RWPE1 (cell line): ENCODE data around the gene SPTBN1.

ENCODE experiments used
- CTCF ChIA-PET: fragments of 350-600 bp; sonication (Branson Sonifier 250); formaldehyde crosslinking; extraction: SDS; loops from one replicate; lab custom pipeline; 2021; lab: Yijun Ruan, JAX
- POLR2A ChIA-PET: fragments of 400-600 bp; formaldehyde crosslinking; extraction: SDS; loops from one replicate; lab custom pipeline; 2020; ENCODE audit warnings: antibody characterized with exemption; ENCODE audit not compliant: low non-redundant PET; lab: Yijun Ruan, JAX
- DNase-seq: peaks from one replicate; pipeline ENCODE4 v3.0.0; 2012; ENCODE audit warnings: low spot score
- H3K27ac ChIP-seq: fragments of 450-650 bp; 2 replicates; pipeline ENCODE4 v1.5.1; 2017
- CTCF ChIP-seq: fragments of 450-650 bp; conservative IDR thresholded peaks from 2 replicates; pipeline ENCODE4 v1.5.1; 2017; ENCODE audit warnings: low read depth, mild to moderate bottlenecking

The SPTBN1 gene

GRCh38 chr2:54432251-54433015, 23.7 kb upstream of the SPTBN1 start:
- POLR2A ChIA-PET = no interaction called here
- DNase-seq = no peak

GRCh38 chr2:54434229-54434628, 21.9 kb upstream of the SPTBN1 start:
- no peak for TF ChIP-seq CTCF
- POLR2A ChIA-PET = no interaction called here
- DNase-seq = no peak
- CTCF ChIA-PET = interaction anchor here (0.6 to 1.6 kb wide), 4 partner anchors 22 to 1491 kb away, joined by 3 to 4 read pairs (median 4); no protein-coding TSS in a partner anchor
- H3K27ac ChIP-seq = no peak overlapping the region

More at GRCh38 chr2:54432251-54433015, 23.7 kb upstream of the SPTBN1 start:
- no peak overlapping the region for H3K27ac ChIP-seq
- CTCF ChIA-PET = no interaction called here
- TF ChIP-seq CTCF = no peak

- TF ChIP-seq CTCF = no peak
- no peak overlapping the region for H3K27ac ChIP-seq
- DNase-seq = no peak
- CTCF ChIA-PET = interaction anchor here (0.6 to 1.6 kb wide), 3 partner anchors 23 to 1492 kb away, joined by 3 to 4 read pairs (median 4); no protein-coding TSS in a partner anchor
- POLR2A ChIA-PET = no interaction called here
These were observed 21.4 kb upstream of the SPTBN1 start for GRCh38 chr2:54434711-54435110.

- no peak for TF ChIP-seq CTCF
- ChIA-PET CTCF (interaction anchor here (1.6 kb wide), 1 partner anchor 24 kb away, joined by 4 read pairs; no protein-coding TSS in a partner anchor), POLR2A (no interaction called here)
- DNase-seq = no peak
- H3K27ac ChIP-seq = no peak overlapping the region
These were observed 20.6 kb upstream of the SPTBN1 start for GRCh38 chr2:54435325-54436226.

GRCh38 chr2:54437588-54437987, 18.5 kb upstream of the SPTBN1 start:
- CTCF ChIA-PET = no interaction called here

More at GRCh38 chr2:54437588-54437987, 18.5 kb upstream of the SPTBN1 start:
- TF ChIP-seq CTCF = no peak
- POLR2A ChIA-PET = no interaction called here
- no peak for DNase-seq
- no peak overlapping the region for H3K27ac ChIP-seq
